Stimulated activated CD4-positive, alpha-beta T cell treated with anti-CD3 and anti-CD28 coated beads, Interleukin-4, amount 100 ng/mL, for 48 hours (primary cell): ENCODE results near the gene ADCYAP1R1.

Experiments used
- DNase-seq, 2 donors: peaks; one replicate each; pipeline ENCODE4 v3.0.0-alpha.2; 2020; ENCODE audit warnings: low read depth in 2 of 2

Gene ADCYAP1R1

GRCh38 chr7:31087351-31087750 lies 35.2 kb downstream of the ADCYAP1R1 start:
- DNase-seq: no peak

DNA sequence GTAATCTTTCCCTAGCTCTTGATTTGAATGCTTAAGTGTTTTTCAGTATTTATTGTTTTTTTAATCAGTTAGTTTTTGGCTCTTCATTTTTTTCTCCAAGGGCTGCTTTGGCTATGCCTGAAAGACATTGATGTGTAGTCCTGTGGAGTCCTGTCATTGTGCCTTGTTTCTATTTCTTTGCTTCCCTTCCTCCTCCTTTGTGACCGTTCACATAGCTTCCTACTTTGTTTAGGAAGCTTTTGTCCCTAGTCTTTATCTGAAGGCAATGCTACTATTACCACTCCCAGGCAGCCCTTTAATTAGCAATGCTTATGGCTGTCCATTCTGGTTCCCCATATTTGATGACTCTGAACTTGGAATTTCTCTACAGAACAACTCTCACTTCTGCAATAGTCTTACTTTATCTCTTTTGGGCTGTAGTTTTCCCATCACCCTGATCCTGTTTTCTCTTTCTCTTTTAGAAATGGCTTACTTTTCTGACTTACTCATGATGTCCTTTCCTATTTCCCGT lies 39.9 kb downstream of the ADCYAP1R1 start:
- no peak for DNase-seq

DNA sequence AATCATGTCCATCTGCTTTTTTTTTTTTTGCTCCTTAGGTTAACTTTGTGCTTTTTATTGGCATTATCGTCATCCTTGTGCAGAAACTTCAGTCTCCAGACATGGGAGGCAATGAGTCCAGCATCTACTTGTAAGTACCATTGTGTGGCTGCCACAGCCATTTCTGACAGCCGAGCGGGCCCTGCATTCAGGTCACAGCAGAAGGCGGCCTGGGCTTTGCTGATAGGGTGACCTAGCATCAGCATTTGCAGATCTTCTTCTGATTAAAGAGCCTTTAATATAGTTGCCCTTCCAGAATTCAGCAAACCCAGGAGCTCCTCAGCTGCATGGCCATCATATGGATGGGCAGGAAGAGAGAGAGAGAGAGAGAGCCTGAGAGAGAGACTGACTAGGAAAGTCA lies 40.5 kb downstream of the ADCYAP1R1 start:
- no peak for DNase-seq

DNA sequence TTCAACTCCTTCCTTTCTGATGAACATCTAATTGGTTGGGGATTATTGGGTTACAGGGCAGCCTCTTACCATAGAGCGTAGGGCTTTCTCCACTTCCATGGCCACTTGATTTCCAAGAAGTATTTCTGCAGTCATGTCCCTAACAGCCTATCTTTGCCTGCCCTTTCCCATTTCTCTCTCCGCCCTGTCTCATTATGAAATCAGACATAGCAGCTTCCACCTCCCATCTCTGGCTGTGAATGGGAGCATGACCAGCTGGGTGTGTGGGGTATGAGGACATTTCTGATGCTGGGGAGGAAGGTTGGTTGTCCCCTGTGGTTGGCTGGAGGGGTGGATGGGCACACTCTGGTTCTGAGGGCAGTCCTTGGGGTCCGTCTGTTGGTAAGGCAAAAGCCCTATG lies 41.2 kb downstream of the ADCYAP1R1 start:
- DNase-seq: no peak

DNA sequence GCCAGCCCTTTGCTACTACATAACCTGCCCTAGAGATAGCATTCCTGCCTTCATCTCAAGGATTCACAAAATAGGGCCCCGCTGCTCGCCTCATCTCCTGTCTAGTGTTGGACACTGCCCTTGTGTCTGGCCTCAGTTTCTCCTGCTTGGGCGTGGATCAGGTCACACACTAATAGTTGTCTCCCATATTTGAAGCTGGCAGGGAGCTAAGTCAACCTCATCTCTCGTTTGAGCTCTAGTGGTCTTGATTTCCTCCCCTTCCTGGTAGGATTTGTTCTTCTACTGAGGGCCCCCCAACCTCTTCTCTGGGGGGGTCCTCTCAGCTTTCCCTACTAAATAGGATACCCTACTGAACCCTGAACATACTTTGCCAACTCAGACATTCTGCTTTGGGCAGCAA lies 42.2 kb downstream of the ADCYAP1R1 start:
- DNase-seq: no peak

- DNase-seq: no peak
Observed at GRCh38 chr7:31095286-31096197, 43.4 kb downstream of the ADCYAP1R1 start.

DNA sequence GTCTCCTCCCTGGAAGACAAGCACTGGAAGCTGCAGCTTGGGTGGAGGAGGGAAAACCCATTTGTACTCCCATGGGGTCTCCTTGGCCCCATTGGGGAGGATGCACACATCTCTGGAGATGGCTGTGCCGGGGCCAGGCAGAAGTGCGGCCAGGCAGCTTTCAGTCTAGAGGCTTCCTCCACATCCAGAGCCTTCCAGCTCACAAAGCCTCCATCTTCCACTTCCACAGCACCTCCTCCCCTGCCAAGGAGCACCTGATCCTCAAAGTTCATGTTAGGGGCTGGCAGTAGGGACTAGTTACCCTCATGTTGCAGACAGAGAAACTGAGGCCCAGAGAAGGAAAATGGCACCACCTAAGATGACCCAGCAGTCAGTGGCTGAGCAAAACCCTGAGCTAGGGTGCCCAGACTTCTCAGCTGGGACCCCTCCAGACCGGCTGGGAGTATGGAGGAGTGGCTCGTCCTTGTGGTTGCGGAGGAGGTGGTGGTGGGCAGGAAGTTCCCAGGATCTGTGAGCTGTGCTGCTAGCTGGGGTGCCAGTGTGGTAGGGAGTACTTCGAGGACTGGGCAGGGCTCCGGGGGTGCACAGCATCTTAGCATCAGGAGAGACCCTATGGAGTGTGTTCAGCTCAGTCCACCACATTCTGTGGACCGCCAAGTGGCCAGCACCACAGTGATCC lies 44.2 kb downstream of the ADCYAP1R1 start:
- no peak for DNase-seq

- DNase-seq: no peak
Observed at GRCh38 chr7:31096877-31097258, 44.8 kb downstream of the ADCYAP1R1 start.

DNA sequence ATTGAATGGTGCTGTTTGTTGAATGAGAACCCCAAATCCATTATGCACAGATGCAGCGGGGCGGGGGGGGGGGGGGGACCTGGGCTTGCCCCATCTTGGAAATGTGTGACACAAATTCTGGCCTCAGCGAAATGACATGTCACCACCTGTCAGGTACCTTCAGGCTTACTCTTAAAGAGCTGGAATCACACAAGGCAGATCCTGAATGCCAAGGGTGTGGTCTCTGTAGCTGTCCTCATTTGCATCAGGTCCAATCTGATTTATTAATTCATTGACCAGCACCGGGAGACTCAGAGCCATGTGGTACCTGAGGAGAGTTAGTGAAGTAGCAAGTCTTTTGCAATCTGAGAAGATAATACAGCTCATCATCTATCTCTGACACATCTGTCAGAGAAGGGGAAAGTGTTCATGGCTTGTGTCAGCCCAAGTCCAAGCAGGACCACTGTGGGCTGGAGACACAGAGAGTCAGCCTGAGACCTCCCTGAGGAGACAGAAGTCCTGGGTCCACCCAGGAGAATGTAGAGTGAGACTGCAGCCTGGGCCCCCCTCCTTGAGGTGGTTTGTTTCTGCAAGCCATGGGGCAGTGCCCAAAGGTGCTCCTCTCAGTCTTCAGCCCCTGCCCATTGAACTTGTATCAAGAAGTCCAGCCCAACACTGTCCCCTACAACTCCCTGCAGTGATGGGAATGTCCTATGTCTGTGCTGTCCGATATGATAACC lies 46.7 kb downstream of the ADCYAP1R1 start:
- no peak for DNase-seq

- DNase-seq: no peak
Observed at GRCh38 chr7:31099451-31100444, 47.6 kb downstream of the ADCYAP1R1 start.

DNA sequence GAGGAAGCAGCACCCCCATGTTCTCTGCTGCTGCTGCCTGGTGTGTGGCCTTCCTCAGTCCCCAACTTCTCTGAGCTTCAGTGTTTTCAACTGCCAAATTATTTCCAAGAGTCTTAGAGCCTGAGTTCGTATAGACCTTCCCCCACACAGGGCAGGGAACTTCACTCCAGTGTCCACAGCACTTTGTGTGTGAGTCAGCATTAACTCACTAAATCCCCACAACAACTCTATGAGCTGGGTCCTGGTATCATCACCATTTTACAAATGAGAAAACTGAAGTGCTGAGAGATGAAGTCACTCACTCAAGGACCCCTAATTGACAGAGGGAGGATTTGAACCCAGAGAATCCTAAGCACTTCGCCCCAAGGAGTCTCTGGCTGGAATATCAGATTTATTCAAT lies 48.3 kb downstream of the ADCYAP1R1 start:
- DNase-seq: no peak

- no peak for DNase-seq
Observed at GRCh38 chr7:31100871-31101270, 48.8 kb downstream of the ADCYAP1R1 start.

- DNase-seq: no peak
Observed at GRCh38 chr7:31101544-31101943, 49.4 kb downstream of the ADCYAP1R1 start.

DNA sequence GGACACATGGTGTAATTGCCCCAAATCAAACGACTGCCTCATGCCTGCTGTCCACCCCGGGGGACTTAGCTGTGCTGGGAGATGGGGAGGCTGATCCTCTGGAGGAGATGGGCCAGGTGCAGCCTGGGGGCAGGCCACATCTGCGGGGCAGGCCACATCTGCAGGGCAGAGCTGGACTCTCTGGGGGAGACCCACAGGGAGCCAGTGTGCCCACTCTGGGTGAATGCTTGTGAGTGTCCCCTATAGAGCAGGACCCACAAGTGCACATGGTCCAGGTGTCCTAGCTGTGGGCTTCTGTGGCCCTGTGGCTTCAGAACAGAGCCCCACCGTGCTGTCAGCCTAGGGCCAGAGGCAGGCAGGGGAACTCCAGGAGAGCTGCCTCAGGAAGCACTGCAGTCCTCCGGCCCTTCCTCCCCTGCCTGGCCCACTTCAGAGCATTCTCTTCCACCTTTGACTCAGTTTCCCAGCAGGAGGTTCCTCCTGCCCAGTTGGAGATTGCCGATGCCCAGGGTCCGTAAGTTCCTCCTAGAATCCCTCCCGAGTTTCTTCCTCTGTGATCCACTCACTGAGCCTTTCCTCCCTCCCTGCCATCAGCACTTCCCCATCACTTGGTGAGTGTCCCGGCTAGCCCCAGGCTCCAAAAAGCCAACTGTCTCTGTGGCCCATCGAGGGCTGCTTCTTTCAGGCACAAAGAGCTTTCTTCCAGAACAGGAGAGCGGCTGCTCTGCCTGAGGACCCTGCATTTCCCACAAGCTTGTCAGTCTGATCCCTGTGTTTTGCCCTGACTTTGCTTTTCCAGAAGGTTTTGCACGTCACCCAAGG lies 50.3 kb downstream of the ADCYAP1R1 start:
- no peak for DNase-seq

DNA sequence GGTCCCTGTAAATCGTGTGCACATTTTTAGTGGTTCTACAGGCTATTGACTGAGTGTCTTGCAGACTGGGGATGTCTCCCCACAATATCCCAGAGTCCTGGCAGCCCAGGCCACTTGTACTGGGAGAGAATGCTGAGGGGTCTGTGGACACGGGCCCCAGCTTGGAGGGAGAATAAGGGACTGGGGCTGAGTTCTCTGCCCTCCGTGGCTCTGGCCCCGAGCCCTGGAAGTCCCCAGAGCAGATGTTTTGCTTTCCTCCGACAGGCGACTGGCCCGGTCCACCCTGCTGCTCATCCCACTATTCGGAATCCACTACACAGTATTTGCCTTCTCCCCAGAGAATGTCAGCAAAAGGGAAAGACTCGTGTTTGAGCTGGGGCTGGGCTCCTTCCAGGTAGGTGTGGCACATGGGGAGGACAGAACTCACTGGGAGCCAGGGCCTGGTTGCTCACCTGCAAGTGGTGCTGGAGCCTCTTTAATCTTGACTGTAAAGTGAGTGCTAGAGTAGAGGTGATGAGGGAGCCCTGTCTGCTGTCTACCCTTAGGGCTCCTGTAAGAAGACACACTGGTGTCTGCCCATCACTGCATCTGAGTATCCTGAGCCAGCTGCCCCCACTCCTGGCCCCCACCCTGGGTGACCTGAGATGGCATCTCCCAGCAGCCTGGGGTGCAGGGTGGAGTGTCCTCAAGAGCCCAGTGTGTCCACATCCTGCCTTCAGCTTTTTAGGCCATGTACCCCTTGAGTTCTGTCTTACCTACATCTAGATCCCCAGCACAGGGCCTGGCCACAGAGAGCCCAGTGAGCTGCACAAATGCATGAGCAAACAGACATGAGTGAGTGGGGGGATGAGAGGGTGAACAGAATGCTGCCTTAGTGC lies 51.1 kb downstream of the ADCYAP1R1 start:
- no peak for DNase-seq

DNA sequence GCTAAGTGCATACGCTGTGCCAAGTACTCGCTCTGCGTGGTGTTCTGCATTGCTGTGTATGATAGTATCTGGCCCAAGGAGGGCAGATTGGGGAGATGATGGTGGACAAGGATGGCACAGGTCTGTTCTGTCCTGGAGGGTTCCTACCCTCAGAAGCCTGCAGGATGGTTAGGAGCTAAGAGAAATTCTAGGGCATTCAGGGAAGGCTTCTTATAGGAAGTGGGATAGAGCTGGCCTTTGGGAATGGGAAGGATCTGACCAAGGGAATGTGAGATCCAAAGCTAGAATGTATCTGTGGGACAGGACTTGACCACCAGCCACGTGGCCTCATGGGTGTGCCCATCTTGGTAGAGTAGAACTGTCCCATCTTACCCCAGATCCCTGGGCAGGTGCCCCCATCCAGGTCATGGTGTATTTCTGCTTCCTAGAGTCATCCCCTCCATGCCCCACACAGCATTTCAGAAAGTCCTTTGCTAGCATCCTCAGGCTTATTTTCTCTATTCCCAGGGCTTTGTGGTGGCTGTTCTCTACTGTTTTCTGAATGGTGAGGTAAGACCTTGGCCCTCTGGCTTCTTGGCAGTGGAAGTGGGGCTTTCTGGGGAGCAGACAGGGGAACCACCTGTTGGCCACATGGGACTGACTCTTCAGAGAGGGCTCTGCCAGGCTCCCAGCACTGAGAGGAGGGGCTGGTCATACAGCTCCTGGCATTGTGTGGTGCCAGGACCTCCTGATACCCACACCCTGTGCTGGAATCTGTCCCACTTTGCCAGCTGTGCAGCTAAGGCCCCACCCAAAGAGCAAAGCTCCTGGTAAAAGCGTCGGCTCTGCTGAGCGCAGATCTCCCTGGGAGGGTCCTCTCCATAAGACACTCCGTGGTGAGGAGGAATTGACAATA lies 52.5 kb downstream of the ADCYAP1R1 start:
- DNase-seq: no peak

DNA sequence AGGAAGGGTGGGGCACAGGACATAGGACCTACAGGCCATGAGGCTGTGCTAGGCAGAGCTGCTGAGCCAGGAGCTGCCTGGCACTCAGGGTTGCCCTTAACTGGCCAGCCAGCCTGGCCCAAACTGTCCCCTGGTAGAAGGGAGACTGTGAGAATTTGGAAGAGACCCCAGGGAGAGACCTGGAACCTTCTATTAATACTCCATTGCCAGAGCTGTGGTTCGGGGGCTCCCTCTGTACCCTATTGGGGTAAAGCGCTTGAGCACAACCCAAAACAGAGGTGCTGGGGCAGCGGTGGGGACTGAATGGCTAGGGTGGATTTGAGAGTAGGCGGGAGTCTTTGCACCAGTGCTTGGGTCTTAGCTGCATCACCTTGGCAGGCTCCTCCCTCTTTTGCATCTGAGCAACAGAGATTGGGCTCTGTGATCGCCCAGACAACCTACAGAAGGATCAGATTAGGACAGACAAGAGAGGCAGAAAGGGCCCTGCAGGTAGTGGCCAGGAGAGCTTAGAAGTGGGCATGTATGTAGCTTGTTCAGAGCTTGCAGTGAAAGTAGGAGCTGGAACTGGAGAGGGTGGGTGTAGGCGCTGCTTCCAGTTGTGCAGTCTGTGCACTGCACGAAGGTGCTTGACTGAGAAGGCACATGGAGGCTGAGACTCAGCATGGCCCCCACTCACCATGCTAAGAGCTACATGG lies 53.3 kb downstream of the ADCYAP1R1 start:
- DNase-seq: no peak
